NCI-H1092 treated with DMSO at 0.1 percent for 48 hours (cell line): ENCODE data around the gene FAM72C.
"Not testable (repeated sequence)": the region's sequence is repeated elsewhere in the genome, so short reads cannot be mapped to it uniquely, and the experiment has no call there.

Experiments used
- DNase-seq: peaks from one replicate; lab custom pipeline; 2025; lab: John Stamatoyannopoulos, UW

FAM72C gene

DNA sequence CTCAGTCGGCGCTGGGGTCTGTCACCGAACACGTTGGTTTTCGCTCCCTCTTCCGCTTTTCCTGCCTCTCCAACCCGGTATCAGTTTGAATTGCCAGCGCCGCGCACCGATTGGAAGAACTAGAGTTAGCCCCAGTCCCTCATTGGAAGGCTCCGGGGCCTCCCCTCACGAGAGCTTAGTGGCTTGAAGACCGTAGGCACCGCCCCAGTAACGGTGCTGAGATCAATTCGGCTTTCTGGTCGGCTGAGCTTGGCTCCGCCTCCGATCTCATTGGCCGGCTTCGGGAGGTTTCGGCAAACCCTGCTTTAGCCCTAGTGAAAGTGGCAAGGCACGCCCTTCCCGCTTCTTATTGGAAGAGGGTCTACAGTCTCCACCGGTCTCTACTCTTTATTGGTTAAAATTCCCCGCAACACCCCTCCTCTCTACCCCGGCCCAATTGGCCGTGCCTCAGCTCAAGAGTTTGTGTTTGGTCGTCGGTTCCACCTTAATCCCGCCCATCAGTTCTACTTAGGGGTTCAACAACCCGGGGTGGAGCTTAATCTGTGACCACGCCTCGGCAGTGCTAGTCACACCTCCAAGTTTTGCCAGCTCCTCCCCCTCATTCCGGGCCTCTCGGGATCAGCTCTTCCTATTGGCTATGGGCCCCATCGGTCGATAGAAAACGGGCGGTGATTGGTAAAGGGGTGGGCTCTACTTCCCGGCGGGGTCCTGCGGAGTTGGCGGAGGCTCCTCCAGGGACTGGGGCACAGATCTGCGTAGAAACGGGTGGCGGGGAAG, at the start of gene FAM72C:
FAM72C (minus strand) TSS at position 63 of the 777 bp plus-strand sequence. CDS start 845 bp downstream, outside the sequence.
- not testable (repeated sequence) for DNase-seq

GRCh38 chr1:144020001-144020738, 48.4 kb upstream of the FAM72C start:
- DNase-seq = not testable (repeated sequence)

GRCh38 chr1:144019101-144019500, 47.3 kb upstream of the FAM72C start:
- not testable (repeated sequence) for DNase-seq

- DNase-seq = not testable (repeated sequence)
Observed at GRCh38 chr1:144015180-144015966, 43.6 kb upstream of the FAM72C start.

DNA sequence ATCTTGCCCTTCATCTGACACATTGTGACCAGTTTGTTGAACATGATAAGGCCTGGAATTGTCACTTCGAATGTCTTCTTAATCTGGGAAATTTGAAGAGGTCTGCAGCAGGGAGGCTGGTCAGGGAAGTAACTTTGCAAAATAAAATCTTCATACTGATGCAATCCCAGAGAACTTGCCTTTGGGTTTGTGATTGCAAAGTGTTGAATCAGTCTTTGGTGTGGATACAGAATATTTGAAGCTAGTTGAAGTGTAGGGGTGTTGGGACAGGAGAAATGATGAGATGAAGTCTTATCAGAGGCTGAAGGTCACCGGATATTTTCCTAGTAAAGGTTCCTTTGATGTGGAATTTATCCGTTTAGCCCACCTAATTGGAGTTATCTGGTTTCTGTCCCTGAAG, 42.7 kb upstream of the FAM72C start:
- not testable (repeated sequence) for DNase-seq

DNA sequence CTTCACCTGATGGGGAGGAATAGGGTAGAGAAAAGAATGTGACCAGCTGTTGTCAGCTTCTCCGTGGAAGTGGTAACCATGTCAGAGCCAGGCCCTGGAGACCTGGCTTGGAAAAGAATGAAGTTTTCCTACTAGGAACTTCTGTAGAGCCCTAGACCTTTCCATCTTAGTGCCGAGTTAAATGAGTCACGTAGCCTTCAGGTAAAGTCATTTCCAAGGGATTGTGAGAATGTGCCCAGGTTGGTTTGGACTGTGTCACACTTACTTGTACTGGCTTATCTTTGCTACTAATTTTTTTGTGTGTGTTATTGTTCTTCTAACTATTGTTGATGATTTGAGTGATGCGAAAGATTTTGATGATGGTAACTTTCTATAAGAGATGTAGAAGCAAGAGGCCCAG, 42.3 kb upstream of the FAM72C start:
- DNase-seq = not testable (repeated sequence)

- DNase-seq = not testable (repeated sequence)
Observed at GRCh38 chr1:144012168-144012733, 40.5 kb upstream of the FAM72C start.

DNA sequence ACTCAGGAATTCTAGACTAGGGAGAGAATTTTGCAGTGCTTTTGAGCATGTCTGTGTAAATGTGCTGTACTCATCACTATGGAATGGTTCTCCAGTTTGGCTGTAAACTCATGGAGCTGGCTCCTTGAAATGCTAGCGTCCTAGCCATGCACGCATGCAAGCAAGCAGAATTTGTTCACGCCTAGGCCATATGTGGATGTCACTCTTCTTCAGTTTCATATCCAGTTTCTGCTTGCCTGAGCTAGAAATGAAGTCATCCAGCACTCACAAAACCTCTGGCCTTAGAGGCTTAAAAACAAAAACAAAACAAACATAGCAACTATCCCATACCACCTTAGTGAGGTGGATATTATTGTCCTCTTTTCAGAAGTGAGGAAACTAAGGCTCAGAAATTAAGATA, 37.6 kb upstream of the FAM72C start:
- DNase-seq = not testable (repeated sequence)

- DNase-seq = not testable (repeated sequence)
Observed at GRCh38 chr1:144004259-144004658, 32.5 kb upstream of the FAM72C start.

- DNase-seq = not testable (repeated sequence)
Observed at GRCh38 chr1:144003306-144004029, 31.7 kb upstream of the FAM72C start.

DNA sequence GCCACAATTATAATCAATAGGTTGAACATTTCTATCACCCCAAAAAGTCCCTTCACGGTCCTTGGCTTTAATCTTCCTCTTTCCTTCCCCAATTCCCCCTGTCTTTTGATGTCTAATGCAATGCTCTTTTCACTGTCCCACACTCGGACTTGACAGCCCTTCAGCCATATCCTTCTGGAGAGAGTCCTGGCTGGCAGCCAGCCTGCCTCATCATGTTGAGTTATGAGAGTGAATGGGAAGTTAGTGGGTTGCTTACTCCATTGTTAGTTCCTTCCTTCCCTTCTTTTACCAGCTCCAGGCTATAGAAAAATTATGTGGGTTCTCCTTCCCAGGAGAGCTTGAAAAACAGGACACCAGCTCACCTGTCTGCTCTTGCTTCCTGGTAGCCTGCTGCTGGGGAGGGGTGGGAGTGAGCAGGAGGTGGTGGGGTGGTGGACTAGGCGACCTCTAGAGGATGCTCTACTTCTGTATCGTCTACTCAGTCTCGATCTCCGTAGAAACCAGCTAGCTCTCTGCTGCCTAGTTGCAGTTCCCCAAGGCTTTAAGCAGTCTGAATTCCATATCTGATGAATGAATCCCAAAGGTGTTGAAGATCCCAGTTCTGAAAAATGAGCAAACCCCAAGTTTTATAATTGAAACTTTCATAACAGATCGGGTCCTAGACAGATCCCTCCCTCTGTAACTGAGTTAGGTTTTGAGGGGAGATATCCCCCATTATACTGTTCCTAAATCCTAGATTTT, 30.5 kb upstream of the FAM72C start:
- not testable (repeated sequence) for DNase-seq

DNA sequence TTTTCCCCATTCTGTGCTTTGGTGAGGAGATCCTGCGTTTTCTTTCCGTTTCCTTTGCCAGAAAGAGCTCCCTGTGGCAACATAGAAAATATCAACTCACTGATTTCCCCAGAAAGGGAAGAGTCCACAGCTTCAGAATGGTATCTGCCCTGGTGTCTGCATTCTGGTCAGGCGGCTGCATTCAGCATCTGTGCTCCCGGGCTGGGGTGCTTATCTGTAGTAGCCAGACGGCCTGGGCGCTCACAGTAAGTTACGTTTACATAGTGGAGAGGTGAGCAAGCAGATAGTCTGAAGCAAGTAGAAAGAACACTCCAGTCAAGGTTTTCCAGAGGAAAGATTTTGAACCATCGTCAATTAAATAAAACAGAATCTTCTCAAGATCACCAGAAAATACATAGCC, 29.3 kb upstream of the FAM72C start:
- not testable (repeated sequence) for DNase-seq

- DNase-seq = not testable (repeated sequence)
Observed at GRCh38 chr1:143996020-143996419, 24.2 kb upstream of the FAM72C start.

DNA sequence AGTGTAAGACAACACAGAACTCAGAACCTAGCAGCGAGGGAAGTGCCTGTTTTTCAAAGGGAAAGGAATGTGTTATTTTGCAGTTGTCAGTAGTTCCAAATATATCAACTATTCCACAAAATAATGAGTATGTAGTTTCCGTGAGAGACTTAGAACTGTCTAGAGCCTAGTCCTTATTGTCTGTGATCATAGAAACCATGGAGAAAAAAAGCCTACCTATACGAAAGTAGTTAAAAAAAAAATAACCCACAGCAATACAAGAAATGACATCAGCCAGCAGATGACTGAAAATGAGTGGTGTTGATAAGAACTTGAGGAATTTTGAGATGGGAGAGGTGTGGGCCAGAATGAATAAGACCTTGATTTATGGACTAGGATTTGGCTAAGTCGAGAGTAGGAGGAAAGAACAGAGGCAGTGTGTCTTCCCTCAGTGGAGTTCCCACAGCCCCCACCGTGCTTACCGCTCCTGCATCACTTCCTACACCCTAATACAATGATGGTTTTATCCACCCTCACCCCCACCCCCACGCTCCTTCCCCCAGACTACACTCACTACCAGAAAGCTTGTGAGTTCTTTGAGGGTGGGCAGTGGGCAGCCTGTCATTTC, 21.6 kb upstream of the FAM72C start:
- not testable (repeated sequence) for DNase-seq

DNA sequence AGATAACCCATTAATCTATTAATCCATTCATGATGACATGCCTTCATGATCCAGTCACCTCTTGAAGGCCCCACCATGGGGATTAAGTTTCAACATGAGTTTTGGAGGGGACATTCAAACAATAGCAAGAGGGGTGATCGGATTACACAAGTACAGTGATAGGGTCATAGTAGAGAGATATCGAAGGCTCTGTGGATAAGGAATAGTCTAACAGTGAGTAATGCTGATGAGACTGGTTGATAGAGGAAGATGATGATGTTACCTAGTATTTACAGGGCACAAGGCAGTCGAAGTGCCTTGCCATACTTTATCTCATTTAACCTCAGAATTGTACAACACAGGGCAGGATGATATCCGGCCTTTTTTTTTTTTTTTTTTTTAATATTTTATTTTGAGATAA, 18.9 kb upstream of the FAM72C start:
- not testable (repeated sequence) for DNase-seq

GRCh38 chr1:143989719-143990118, 17.9 kb upstream of the FAM72C start:
- not testable (repeated sequence) for DNase-seq

GRCh38 chr1:143989427-143989712, 17.6 kb upstream of the FAM72C start:
- not testable (repeated sequence) for DNase-seq

- not testable (repeated sequence) for DNase-seq
Observed at GRCh38 chr1:143988602-143989426, 17.0 kb upstream of the FAM72C start.

DNA sequence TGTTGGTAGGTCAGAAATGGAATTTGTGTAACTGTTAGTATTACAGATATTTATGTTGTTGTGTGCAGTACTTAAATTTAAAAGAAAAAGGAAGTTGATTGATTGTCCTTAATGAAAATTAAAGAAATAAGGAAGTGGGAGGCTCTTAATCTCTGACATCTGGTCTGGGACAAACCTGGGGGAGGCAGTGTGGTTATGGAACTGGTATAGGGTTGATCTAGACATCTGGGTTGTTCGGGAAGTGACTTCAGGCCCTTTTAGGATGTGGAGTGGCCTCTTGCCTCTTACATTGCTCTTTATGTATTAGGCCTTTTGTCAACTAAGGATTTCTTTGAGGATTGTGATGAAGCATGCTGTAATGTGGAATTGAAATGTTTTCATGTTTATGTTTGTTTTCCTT, 16.1 kb upstream of the FAM72C start:
- DNase-seq = not testable (repeated sequence)
